K562 (cell line): Measurements from ENCODE around the gene PSAP. TPM values are rescaled to one million over a fixed set of nuclear protein-coding genes. Genes with fewer than 3 reads are reported as not detected.

Experiments
- ATAC-seq: fragments of 200-7000 bp; cut with Tn5 transposase; 3 replicates; pipeline ENCODE4 v1.9.1; 2020; ENCODE audit warnings: moderate library complexity
- BruUV-seq: library from RNA; stranded (reverse); fragments of 400-500 nt; replicated peaks from 2 replicates; lab custom pipeline; 2021; lab: Mats Ljungman, UMichigan
- CTCF ChIA-PET: fragments of 300-600 bp; formaldehyde crosslinking; extraction: SDS; loops from one replicate; lab custom pipeline; 2021; ENCODE audit warnings: low intra/inter-chr PET ratio; lab: Yijun Ruan, JAX
- POLR2A ChIA-PET: fragments of 300-600, 350-650 bp; sonication (Branson Sonifier 250); formaldehyde crosslinking; extraction: SDS; loops from one replicate; lab custom pipeline; 2021; ENCODE audit warnings: antibody characterized with exemption, inconsistent platforms; lab: Yijun Ruan, JAX
- DNase-seq, 4 experiments: peaks; one replicate each; pipeline versions ENCODE4 v3.0.0 to v3.0.0-alpha.2; 2011 to 2018; ENCODE audit warnings: low spot score in 3 of 4, mixed read lengths in 3 of 4; ENCODE audit errors: extremely low read depth in 1 of 4
- FAIRE-seq: peaks from 2 replicates; lab custom pipeline; 2011; peaks lifted over from hg19 to GRCh38; lab: Jason Lieb, UNC
- H2AFZ ChIP-seq: 2 replicates; pipeline ENCODE4 v1.6.0; 2011; ENCODE audit warnings: low read depth, low read length, control low read depth, inconsistent platforms
- H3K27ac ChIP-seq: fragments of 200-600 bp; 3 replicates; pipeline ENCODE4 v1.8.0; 2011; ENCODE audit warnings: low read depth, mild to moderate bottlenecking, control low read depth, inconsistent platforms, low read length, moderate library complexity, mixed read lengths; ENCODE audit errors: extremely low read depth
- H3K27me3 ChIP-seq, 2 experiments: fragments of 300-600 bp in 1 of 2; 2 replicates in 1 of 2; 3 replicates in 1 of 2; pipeline versions ENCODE4 v1.6.0 to v1.8.0; 2011; ENCODE audit warnings: inconsistent platforms in 2 of 2, low read length in 2 of 2, mild to moderate bottlenecking in 1 of 2, mixed read lengths in 1 of 2, moderate library complexity in 1 of 2; ENCODE audit not compliant: control insufficient read depth in 2 of 2, insufficient read depth in 2 of 2
- H3K36me3 ChIP-seq: fragments of 300-600 bp; 3 replicates; pipeline ENCODE4 v1.8.0; 2011; ENCODE audit warnings: mild to moderate bottlenecking, low read length, inconsistent platforms; ENCODE audit not compliant: control insufficient read depth, insufficient read depth
- H3K4me1 ChIP-seq, 2 experiments: fragments of 200-600 bp in 1 of 2; replicated peaks in 1 of 2; 2 replicates in 1 of 2; 3 replicates in 1 of 2; pipeline versions ENCODE4 v1.5.1 to v1.8.0; 2011; ENCODE audit warnings: inconsistent platforms in 2 of 2, low read length in 2 of 2, mild to moderate bottlenecking in 1 of 2, mixed read lengths in 1 of 2, moderate library complexity in 1 of 2; ENCODE audit not compliant: control insufficient read depth in 2 of 2, insufficient read depth in 2 of 2
- H3K4me2 ChIP-seq: 2 replicates; pipeline ENCODE4 v1.6.1; 2011; ENCODE audit warnings: low read length, control low read depth, inconsistent platforms, mixed read lengths; ENCODE audit not compliant: insufficient read depth
- H3K4me3 ChIP-seq: fragments of 200-600 bp; sonication (generic), shearing (Covaris generic); 2 replicates; pipeline ENCODE4 v1.5.1; 2016; ENCODE audit warnings: control low read depth, inconsistent platforms
- H3K79me2 ChIP-seq: fragments of 200-600 bp; 3 replicates; pipeline ENCODE4 v1.8.0; 2011; ENCODE audit warnings: low read length, inconsistent platforms; ENCODE audit not compliant: control insufficient read depth, insufficient read depth
- H3K9ac ChIP-seq, 2 experiments: 2 replicates each; pipeline versions ENCODE4 v1.6.0 to v1.6.1; 2011; ENCODE audit warnings: low read depth in 2 of 2, low read length in 2 of 2, control low read depth in 1 of 2, inconsistent platforms in 1 of 2, mild to moderate bottlenecking in 1 of 2, mixed read lengths in 1 of 2; ENCODE audit not compliant: insufficient read depth in 1 of 2
- H3K9me1 ChIP-seq: one replicate; pipeline ENCODE4 v1.6.0; 2011; ENCODE audit warnings: inconsistent platforms, mild to moderate bottlenecking, low read length, moderate library complexity; ENCODE audit not compliant: control insufficient read depth, insufficient read depth
- H3K9me3 ChIP-seq: replicated peaks from 2 replicates; pipeline ENCODE4 v1.5.1; 2011; ENCODE audit warnings: low read depth, low read length, inconsistent platforms; ENCODE audit not compliant: control insufficient read depth, insufficient read depth
- H4K20me1 ChIP-seq: replicated peaks from 2 replicates; pipeline ENCODE4 v1.6.1; 2011; ENCODE audit warnings: low read length, inconsistent platforms, mixed read lengths; ENCODE audit not compliant: control insufficient read depth, insufficient read depth
- HMGXB4 ChIP-seq: sonication (generic); formaldehyde crosslinking; IDR thresholded peaks from 2 replicates; pipeline ENCODE4 v1.8.1; 2023; ENCODE audit warnings: mild to moderate bottlenecking, missing genetic modification reagents
- RAD21 ChIP-seq, 2 experiments: fragments of 250-450 bp in 1 of 2; fragments of 450-650 bp in 1 of 2; sonication (Bioruptor Pico) in 1 of 2; formaldehyde crosslinking in 1 of 2; IDR thresholded peaks in 1 of 2; conservative IDR thresholded peaks in 1 of 2; 2 replicates each; pipeline versions ENCODE4 v1.4.0 to v1.8.0; 2020 to 2022; ENCODE audit warnings: mild to moderate bottlenecking in 2 of 2, moderate library complexity in 1 of 2
- SPI1 ChIP-seq: IDR thresholded peaks from 2 replicates; pipeline ENCODE4 v1.6.1; 2011; ENCODE audit warnings: low read depth, low read length, control low read depth, borderline replicate concordance
- VEZF1 ChIP-seq: fragments of 200-800 bp; sonication (Bioruptor generic); IDR thresholded peaks from 2 replicates; pipeline ENCODE4 v1.6.1; 2017; ENCODE audit warnings: missing genetic modification characterization, missing compliant biosample characterization
- WGBS: fragments of 100-300 bp; shearing (Covaris generic); methylation state at CpG from one replicate; pipeline ENCODE4 v1.1.6; 2016; ENCODE audit warnings: low coverage, mixed read lengths; ENCODE audit not compliant: insufficient coverage; ENCODE audit errors: missing lambda C conversion rate; 5-methylcytosine and 5-hydroxymethylcytosine counted together
- in situ Hi-C: fragments of 300-500 bp; cut with MboI; formaldehyde crosslinking; loops from 4 replicates; pipeline ENCODE4 v1.15.0; 2018; ENCODE audit warnings: inconsistent platforms, mixed read lengths
- intact Hi-C: fragments of 100-400 bp; cut with micrococcal nuclease; formaldehyde crosslinking; loops from 2 replicates; pipeline ENCODE4 v1.14.2; 2022
- polyA plus RNA-seq, 8 experiments: library from polyadenylated mRNA; depleted of rRNA in 4 of 8; stranded (reverse) in 5 of 8; unstranded in 3 of 8; fragments of >200 nt; fragmentation: Nextera tagmentation in 2 of 8; fragmentation: Illumina TruSeq in 1 of 8; extraction: Ambion mirVana in 2 of 8; extraction: Trizol in 1 of 8; gene quantifications; 2 replicates each; pipeline versions ENCODE4 v1.2.1 to v1.2.3, GENCODE V29; 2011 to 2014; ENCODE audit warnings: inconsistent platforms in 1 of 8, missing spikeins in 1 of 8
- total RNA-seq, 7 experiments: library from RNA; depleted of rRNA in 6 of 7; stranded (reverse); fragments of >200 nt in 6 of 7; fragmentation: Illumina TruSeq in 2 of 7; extraction: Trizol in 2 of 7; gene quantifications; 2 replicates each; pipeline versions ENCODE4 v1.2.1 to v1.2.3, GENCODE V29; 2011 to 2021; ENCODE audit warnings: low replicate concordance in 1 of 7
- TF ChIP-seq, protein P1 (sequence below), 2 experiments: fragments of 450-650 bp in 1 of 2; sonication (generic) in 1 of 2; formaldehyde crosslinking in 1 of 2; IDR thresholded peaks; 2 replicates each; pipeline versions ENCODE4 v1.7.1 to v1.9.0; 2016 to 2022; ENCODE audit warnings: inconsistent platforms in 1 of 2, mild to moderate bottlenecking in 1 of 2, missing genetic modification reagents in 1 of 2

The PSAP gene
- total and polyA plus RNA-seq, 9 of the 15 experiments (the other 6 are each of a cell fraction or from before 2014, with no cell fraction given) = 245 to 700 (median 429) TPM

DNA sequence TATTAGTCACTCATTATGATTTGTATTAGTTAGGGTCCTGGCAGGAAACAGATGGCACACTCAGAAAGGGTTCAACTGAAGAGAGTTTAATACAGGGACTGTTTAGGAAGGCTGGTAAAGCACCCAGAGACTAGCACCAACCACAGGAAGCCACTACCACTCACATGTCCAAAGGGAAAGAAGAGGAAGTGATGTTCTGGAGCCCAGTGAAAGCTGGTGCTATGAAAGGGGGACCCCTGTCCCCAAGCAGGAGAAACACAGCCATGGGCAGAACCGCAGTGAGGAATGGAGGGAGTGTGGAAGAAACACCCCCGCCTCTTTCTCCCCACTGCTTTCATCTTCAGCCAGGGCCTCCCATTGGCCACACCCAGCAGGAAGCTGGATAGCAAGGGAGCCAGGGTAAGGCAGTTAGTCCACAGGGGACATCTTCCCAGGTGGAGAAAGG, 74.5 kb downstream of the PSAP start:
- intact Hi-C loops (no loop called here), in situ Hi-C loops (no loop called here)
- Histone ChIP-seq H3K79me2 (no peaks in the 10 kb centered on the region; the same call in 2 of the 3 replicates), H3K4me3 (no peak overlapping the region), H2AFZ (peak overlapping the region; percentile 63), H4K20me1 (0 out of 2 replicates have a peak, but pooled peaks cover 3% of the 10 kb centered on the region), H3K9me3 (no peaks in the 10 kb centered on the region), H3K4me1 (peaks cover 24 to 28% of the 10 kb centered on the region in 2 experiments), H3K9ac (no peak overlapping the region), H3K9me1 (no peaks in the 10 kb centered on the region), H3K4me2 (no peak overlapping the region), H3K27ac (no peak overlapping the region), H3K27me3 (peaks cover 4 to 18% of the 10 kb centered on the region in 2 experiments; a peak in 2 of 5 replicates), H3K36me3 (no peaks in the 10 kb centered on the region)
- POLR2A ChIA-PET = interaction anchor here (0.8 to 1.6 kb wide), 5 partner anchors 12 to 60 kb away, joined by 3 to 5 read pairs (median 4); no protein-coding TSS in a partner anchor
- DNase-seq (peak; percentile 45 to 58 (median 52)), ATAC-seq (no peak), FAIRE-seq (peak; percentile 57)
- no TSS peak for BruUV-seq
- 17% methylated on average over 2 of the region's 2 CpGs for WGBS
- CTCF ChIA-PET = no interaction called here
- peak; percentile 87 for TF ChIP-seq SPI1
- TF ChIP-seq VEZF1 (CRISPR knock-in tag) = peak; percentile 24; the same call in 1 of the 2 replicates
- TF ChIP-seq, protein P1, sequence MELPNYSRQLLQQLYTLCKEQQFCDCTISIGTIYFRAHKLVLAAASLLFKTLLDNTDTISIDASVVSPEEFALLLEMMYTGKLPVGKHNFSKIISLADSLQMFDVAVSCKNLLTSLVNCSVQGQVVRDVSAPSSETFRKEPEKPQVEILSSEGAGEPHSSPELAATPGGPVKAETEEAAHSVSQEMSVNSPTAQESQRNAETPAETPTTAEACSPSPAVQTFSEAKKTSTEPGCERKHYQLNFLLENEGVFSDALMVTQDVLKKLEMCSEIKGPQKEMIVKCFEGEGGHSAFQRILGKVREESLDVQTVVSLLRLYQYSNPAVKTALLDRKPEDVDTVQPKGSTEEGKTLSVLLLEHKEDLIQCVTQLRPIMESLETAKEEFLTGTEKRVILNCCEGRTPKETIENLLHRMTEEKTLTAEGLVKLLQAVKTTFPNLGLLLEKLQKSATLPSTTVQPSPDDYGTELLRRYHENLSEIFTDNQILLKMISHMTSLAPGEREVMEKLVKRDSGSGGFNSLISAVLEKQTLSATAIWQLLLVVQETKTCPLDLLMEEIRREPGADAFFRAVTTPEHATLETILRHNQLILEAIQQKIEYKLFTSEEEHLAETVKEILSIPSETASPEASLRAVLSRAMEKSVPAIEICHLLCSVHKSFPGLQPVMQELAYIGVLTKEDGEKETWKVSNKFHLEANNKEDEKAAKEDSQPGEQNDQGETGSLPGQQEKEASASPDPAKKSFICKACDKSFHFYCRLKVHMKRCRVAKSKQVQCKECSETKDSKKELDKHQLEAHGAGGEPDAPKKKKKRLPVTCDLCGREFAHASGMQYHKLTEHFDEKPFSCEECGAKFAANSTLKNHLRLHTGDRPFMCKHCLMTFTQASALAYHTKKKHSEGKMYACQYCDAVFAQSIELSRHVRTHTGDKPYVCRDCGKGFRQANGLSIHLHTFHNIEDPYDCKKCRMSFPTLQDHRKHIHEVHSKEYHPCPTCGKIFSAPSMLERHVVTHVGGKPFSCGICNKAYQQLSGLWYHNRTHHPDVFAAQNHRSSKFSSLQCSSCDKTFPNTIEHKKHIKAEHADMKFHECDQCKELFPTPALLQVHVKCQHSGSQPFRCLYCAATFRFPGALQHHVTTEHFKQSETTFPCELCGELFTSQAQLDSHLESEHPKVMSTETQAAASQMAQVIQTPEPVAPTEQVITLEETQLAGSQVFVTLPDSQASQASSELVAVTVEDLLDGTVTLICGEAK (IDR thresholded peaks at IDR 0.05) = no peak
- TF ChIP-seq, protein P1 (CRISPR knock-in tag; IDR thresholded peaks at IDR 0.05) = no peak
- peak in 1 of 2 experiments; percentile 39; a peak in 1 of 4 replicates for TF ChIP-seq RAD21 (CRISPR knock-in tag; conservative IDR thresholded peaks at IDR 0.05 in 1 of 2, IDR thresholded peaks at IDR 0.05 in 1 of 2)
- TF ChIP-seq HMGXB4 (CRISPR knock-in tag) = no peak
